Glutamatergic neuron (in vitro differentiated cells): ENCODE data around the gene ERRFI1. TPM values are rescaled to one million over a fixed set of nuclear protein-coding genes. Genes with fewer than 3 reads are reported as not detected.

Source experiments
- DNase-seq: peaks from one replicate; pipeline ENCODE4 v3.0.0; 2022
- H3K27ac Mint-ChIP-seq: one replicate; pipeline ENCODE4 v1.8.0; 2020; ENCODE audit warnings: mild to moderate bottlenecking, mixed read lengths, inconsistent platforms; ENCODE audit not compliant: unreplicated experiment
- H3K27me3 Mint-ChIP-seq: one replicate; pipeline ENCODE4 v1.8.0; 2020; ENCODE audit warnings: mild to moderate bottlenecking, moderate library complexity, mixed read lengths, inconsistent platforms; ENCODE audit not compliant: unreplicated experiment
- H3K36me3 Mint-ChIP-seq: one replicate; pipeline ENCODE4 v1.8.0; 2020; ENCODE audit warnings: mild to moderate bottlenecking, mixed read lengths, inconsistent platforms; ENCODE audit not compliant: unreplicated experiment
- H3K4me1 Mint-ChIP-seq: one replicate; pipeline ENCODE4 v1.8.0; 2020; ENCODE audit warnings: mild to moderate bottlenecking, low read depth, mixed read lengths, inconsistent platforms; ENCODE audit not compliant: unreplicated experiment
- H3K4me3 Mint-ChIP-seq: one replicate; pipeline ENCODE4 v1.8.0; 2020; ENCODE audit warnings: mild to moderate bottlenecking, mixed read lengths, inconsistent platforms; ENCODE audit not compliant: unreplicated experiment
- H3K9me3 Mint-ChIP-seq: one replicate; pipeline ENCODE4 v1.8.0; 2020; ENCODE audit warnings: mild to moderate bottlenecking, moderate library complexity, mixed read lengths, inconsistent platforms; ENCODE audit not compliant: unreplicated experiment
- CTCF ChIP-seq: fragments of 200-600 bp; sonication (generic); IDR thresholded peaks from one replicate; pipeline ENCODE4 v1.5.0; 2021; ENCODE audit not compliant: partially characterized antibody, unreplicated experiment
- total RNA-seq: library from RNA; stranded (reverse); fragmentation: NEBNext Ultra II Directional; extraction: Animal tissue kit (Norgen Biotek cat#: 25700); gene quantifications from one replicate; pipeline ENCODE4 v1.2.1, GENCODE V29; 2021; ENCODE audit not compliant: unreplicated experiment

Gene ERRFI1
- total RNA-seq, 1 donor from 2014 or later: 11.8 TPM

GRCh38 chr1:8018492-8019228, 7.4 kb downstream of the ERRFI1 start:
- DNase-seq: no peak
- no peaks in the 10 kb centered on the region for H3K27me3 Mint-ChIP-seq
- no peak overlapping the region for H3K27ac Mint-ChIP-seq
- TF ChIP-seq CTCF: no peak
- peaks cover 5% of the 10 kb centered on the region for H3K4me1 Mint-ChIP-seq
- no peaks in the 10 kb centered on the region for H3K9me3 Mint-ChIP-seq
- no peak overlapping the region for H3K4me3 Mint-ChIP-seq
- H3K36me3 Mint-ChIP-seq: no peaks in the 10 kb centered on the region

- Mint-ChIP-seq H3K27me3 (no peaks in the 10 kb centered on the region), H3K27ac (no peak overlapping the region), H3K4me1 (peaks cover 5% of the 10 kb centered on the region), H3K9me3 (no peaks in the 10 kb centered on the region), H3K36me3 (no peaks in the 10 kb centered on the region), H3K4me3 (no peak overlapping the region)
- no peak for TF ChIP-seq CTCF
- DNase-seq: no peak
These were observed 8.5 kb downstream of the ERRFI1 start for GRCh38 chr1:8017495-8018197.

GRCh38 chr1:8016895-8017241, 9.2 kb downstream of the ERRFI1 start:
- Mint-ChIP-seq H3K4me3 (no peak overlapping the region), H3K27ac (no peak overlapping the region), H3K27me3 (no peaks in the 10 kb centered on the region), H3K9me3 (no peaks in the 10 kb centered on the region), H3K36me3 (no peaks in the 10 kb centered on the region), H3K4me1 (peaks cover 5% of the 10 kb centered on the region)
- TF ChIP-seq CTCF: no peak
- DNase-seq: no peak

GRCh38 chr1:8016210-8016894, 9.8 kb downstream of the ERRFI1 start:
- Mint-ChIP-seq H3K9me3 (no peaks in the 10 kb centered on the region), H3K4me3 (no peak overlapping the region), H3K4me1 (peaks cover 5% of the 10 kb centered on the region), H3K27me3 (no peaks in the 10 kb centered on the region), H3K36me3 (no peaks in the 10 kb centered on the region), H3K27ac (no peak overlapping the region)
- DNase-seq: no peak
- TF ChIP-seq CTCF: no peak

GRCh38 chr1:8015809-8016165, 10.3 kb downstream of the ERRFI1 start:
- TF ChIP-seq CTCF: no peak
- no peaks in the 10 kb centered on the region for H3K27me3 Mint-ChIP-seq
- peaks cover 5% of the 10 kb centered on the region for H3K4me1 Mint-ChIP-seq
- H3K36me3 Mint-ChIP-seq: no peaks in the 10 kb centered on the region
- no peak overlapping the region for H3K27ac Mint-ChIP-seq
- H3K9me3 Mint-ChIP-seq: no peaks in the 10 kb centered on the region
- no peak overlapping the region for H3K4me3 Mint-ChIP-seq
- DNase-seq: no peak
